Natural killer cell (primary cell): ENCODE data around the gene PCSK9. TPM values are rescaled to one million over a fixed set of nuclear protein-coding genes. Genes with fewer than 3 reads are reported as not detected.

Source experiments
- ATAC-seq, 3 donors: fragments of 150-1000 bp in 2 of 3; fragments of 200-7000 bp in 1 of 3; cut with Tn5 transposase; 1 replicate in 1 of 3; 2 replicates in 2 of 3; pipeline ENCODE4 v1.10.0; 2021; ENCODE audit warnings: mild to moderate bottlenecking in 2 of 3, moderate library complexity in 2 of 3
- DNase-seq, 2 donors: peaks; one replicate each; pipeline versions ENCODE4 v3.0.0 to v3.0.0-alpha.2; 2013 to 2021; ENCODE audit warnings: mixed read lengths in 1 of 2
- H3K27ac ChIP-seq: one replicate; pipeline ENCODE4 v1.5.1; 2013; ENCODE audit warnings: mild to moderate bottlenecking, low read length
- H3K27me3 ChIP-seq: one replicate; pipeline ENCODE4 v1.6.1; 2013; ENCODE audit warnings: low read length; ENCODE audit not compliant: control insufficient read depth, insufficient read depth
- H3K36me3 ChIP-seq: one replicate; pipeline ENCODE4 v1.6.1; 2013; ENCODE audit warnings: low read length; ENCODE audit not compliant: control insufficient read depth, insufficient read depth
- H3K4me1 ChIP-seq: one replicate; pipeline ENCODE4 v1.6.1; 2013; ENCODE audit warnings: low read length; ENCODE audit not compliant: control insufficient read depth, insufficient read depth
- H3K4me3 ChIP-seq: one replicate; pipeline ENCODE4 v1.5.1; 2013; ENCODE audit warnings: low read length
- H3K9me3 ChIP-seq: one replicate; pipeline ENCODE4 v1.6.1; 2013; ENCODE audit warnings: low read length; ENCODE audit not compliant: control insufficient read depth, insufficient read depth
- H3K27ac Mint-ChIP-seq, 2 donors: one replicate each; pipeline ENCODE4 v1.8.0; 2022; ENCODE audit warnings: mild to moderate bottlenecking in 2 of 2, mixed read lengths in 2 of 2, moderate library complexity in 1 of 2
- H3K27me3 Mint-ChIP-seq, 2 donors: one replicate each; pipeline ENCODE4 v1.8.0; 2022; ENCODE audit warnings: low read depth in 2 of 2, mixed read lengths in 2 of 2
- H3K36me3 Mint-ChIP-seq: one replicate; pipeline ENCODE4 v1.8.0; 2022; ENCODE audit warnings: mixed read lengths
- H3K4me1 Mint-ChIP-seq, 2 donors: one replicate each; pipeline ENCODE4 v1.8.0; 2022; ENCODE audit warnings: mixed read lengths in 2 of 2
- H3K4me3 Mint-ChIP-seq: one replicate; pipeline ENCODE4 v1.8.0; 2022; ENCODE audit warnings: mild to moderate bottlenecking, moderate library complexity, mixed read lengths
- H3K9me3 Mint-ChIP-seq, 2 donors: one replicate each; pipeline ENCODE4 v1.8.0; 2022; ENCODE audit warnings: mixed read lengths in 2 of 2
- WGBS: methylation state at CpG from one replicate; pipeline ENCODE4 v1.1.7; 2013; ENCODE audit warnings: missing lambda C conversion rate; ENCODE audit not compliant: insufficient coverage; 5-methylcytosine and 5-hydroxymethylcytosine counted together
- intact Hi-C: fragments of 100-400 bp; cut with micrococcal nuclease; formaldehyde crosslinking; loops from one replicate; pipeline ENCODE4 v1.14.2; 2022
- total RNA-seq, 4 donors: library from RNA; stranded (reverse); fragments of 120-200 nt in 1 of 4; gene quantifications; one replicate each; pipeline versions ENCODE4 v1.2.3 to v1.2.4, GENCODE V29; 2013 to 2022
- TF ChIP-seq, protein P1 (sequence below): fragments of 200-600 bp; IDR thresholded peaks from one replicate; pipeline ENCODE4 v1.8.0; 2022; ENCODE audit warnings: antibody characterized with exemption

PCSK9 gene
- total RNA-seq: not detected
- not detected for total RNA-seq (2013)

DNA sequence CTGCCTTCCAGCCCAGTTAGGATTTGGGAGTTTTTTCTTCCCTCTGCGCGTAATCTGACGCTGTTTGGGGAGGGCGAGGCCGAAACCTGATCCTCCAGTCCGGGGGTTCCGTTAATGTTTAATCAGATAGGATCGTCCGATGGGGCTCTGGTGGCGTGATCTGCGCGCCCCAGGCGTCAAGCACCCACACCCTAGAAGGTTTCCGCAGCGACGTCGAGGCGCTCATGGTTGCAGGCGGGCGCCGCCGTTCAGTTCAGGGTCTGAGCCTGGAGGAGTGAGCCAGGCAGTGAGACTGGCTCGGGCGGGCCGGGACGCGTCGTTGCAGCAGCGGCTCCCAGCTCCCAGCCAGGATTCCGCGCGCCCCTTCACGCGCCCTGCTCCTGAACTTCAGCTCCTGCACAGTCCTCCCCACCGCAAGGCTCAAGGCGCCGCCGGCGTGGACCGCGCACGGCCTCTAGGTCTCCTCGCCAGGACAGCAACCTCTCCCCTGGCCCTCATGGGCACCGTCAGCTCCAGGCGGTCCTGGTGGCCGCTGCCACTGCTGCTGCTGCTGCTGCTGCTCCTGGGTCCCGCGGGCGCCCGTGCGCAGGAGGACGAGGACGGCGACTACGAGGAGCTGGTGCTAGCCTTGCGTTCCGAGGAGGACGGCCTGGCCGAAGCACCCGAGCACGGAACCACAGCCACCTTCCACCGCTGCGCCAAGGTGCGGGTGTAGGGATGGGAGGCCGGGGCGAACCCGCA lies at the start of gene PCSK9:
Gene PCSK9 (plus strand): TSS at position 207 of the 741 bp plus-strand sequence. CDS start 290 bp downstream, at position 497.
- 6% methylated on average over 65 of the region's 67 CpGs for WGBS
- peak in 1 of 3 donors; percentile 27 for ATAC-seq
- Mint-ChIP-seq H3K27ac (no peak within 1 kb of the TSS), H3K4me3 (no peak within 1 kb of the TSS), H3K9me3 (no peaks in the 10 kb centered on the region), H3K4me1 (peaks cover 0 to 7% of the 10 kb centered on the region in 2 donors), H3K27me3 (peaks cover 49 to 82% of the 10 kb centered on the region in 2 donors), H3K36me3 (no peaks in the 10 kb centered on the region)
- intact Hi-C loops: no loop called here
- TF ChIP-seq, protein P1, sequence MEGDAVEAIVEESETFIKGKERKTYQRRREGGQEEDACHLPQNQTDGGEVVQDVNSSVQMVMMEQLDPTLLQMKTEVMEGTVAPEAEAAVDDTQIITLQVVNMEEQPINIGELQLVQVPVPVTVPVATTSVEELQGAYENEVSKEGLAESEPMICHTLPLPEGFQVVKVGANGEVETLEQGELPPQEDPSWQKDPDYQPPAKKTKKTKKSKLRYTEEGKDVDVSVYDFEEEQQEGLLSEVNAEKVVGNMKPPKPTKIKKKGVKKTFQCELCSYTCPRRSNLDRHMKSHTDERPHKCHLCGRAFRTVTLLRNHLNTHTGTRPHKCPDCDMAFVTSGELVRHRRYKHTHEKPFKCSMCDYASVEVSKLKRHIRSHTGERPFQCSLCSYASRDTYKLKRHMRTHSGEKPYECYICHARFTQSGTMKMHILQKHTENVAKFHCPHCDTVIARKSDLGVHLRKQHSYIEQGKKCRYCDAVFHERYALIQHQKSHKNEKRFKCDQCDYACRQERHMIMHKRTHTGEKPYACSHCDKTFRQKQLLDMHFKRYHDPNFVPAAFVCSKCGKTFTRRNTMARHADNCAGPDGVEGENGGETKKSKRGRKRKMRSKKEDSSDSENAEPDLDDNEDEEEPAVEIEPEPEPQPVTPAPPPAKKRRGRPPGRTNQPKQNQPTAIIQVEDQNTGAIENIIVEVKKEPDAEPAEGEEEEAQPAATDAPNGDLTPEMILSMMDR: no peak
- Histone ChIP-seq H3K4me3 (no peak within 1 kb of the TSS), H3K27ac (no peak within 1 kb of the TSS), H3K27me3 (peaks cover 8% of the 10 kb centered on the region), H3K9me3 (no peaks in the 10 kb centered on the region), H3K4me1 (no peaks in the 10 kb centered on the region), H3K36me3 (no peaks in the 10 kb centered on the region)
- no peak for DNase-seq

DNA sequence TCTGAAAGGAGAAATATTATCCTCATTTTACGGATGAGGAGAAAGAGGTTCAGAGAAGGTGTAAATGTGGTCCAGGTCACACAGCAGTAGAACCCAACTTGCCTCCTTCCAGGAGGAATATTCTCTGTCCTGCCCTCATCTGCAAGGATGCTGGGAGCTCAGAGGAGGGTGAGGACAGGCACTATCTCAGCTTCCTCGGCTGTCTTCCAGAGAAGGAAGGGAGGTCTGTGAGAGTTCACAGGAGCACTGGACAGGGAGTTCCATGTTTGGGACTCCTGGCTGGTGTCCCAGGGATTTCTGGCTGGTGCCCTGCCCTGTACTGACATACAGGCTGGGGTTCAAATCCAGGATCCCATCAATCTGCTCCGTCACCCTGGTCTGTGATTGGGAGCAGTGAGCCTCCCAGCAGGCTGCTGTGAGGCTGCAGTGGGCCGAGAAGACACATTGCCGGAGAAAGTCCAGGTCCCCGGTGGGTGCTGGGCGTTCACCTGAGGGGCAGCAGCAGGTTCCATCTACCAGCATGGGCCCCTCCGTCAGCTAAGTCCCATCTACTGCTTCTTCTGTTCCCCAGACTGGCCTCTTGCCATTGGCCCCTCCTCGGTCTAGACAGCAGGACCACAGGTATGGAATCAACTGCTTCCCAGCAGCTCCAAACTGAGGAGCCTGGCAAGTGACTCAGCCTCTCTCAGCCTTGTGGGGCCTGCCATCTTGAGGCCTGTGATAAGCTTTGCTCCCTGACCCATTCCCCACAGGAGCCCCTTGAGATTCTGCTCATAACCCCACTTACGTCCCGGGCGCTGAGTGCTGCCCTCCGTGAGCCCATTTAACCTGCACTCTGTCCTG lies 49.2 kb upstream of the PCSK9 start:
- Mint-ChIP-seq H3K27ac (no peak overlapping the region), H3K36me3 (no peaks in the 10 kb centered on the region), H3K4me1 (peaks cover 4 to 6% of the 10 kb centered on the region in 2 donors), H3K4me3 (no peak overlapping the region), H3K9me3 (no peaks in the 10 kb centered on the region), H3K27me3 (peaks cover 5 to 7% of the 10 kb centered on the region in 2 donors)
- no peak overlapping the region for H3K4me3 ChIP-seq
- intact Hi-C loops: no loop called here
- H3K36me3 ChIP-seq: no peaks in the 10 kb centered on the region
- peaks cover 3% of the 10 kb centered on the region for H3K4me1 ChIP-seq
- DNase-seq: no peak
- H3K9me3 ChIP-seq: no peaks in the 10 kb centered on the region
- H3K27ac ChIP-seq: no peak overlapping the region
- no peaks in the 10 kb centered on the region for H3K27me3 ChIP-seq
- TF ChIP-seq, protein P1: no peak
- WGBS: 75% methylated on average over 12 of the region's 13 CpGs
- ATAC-seq: no peak

DNA sequence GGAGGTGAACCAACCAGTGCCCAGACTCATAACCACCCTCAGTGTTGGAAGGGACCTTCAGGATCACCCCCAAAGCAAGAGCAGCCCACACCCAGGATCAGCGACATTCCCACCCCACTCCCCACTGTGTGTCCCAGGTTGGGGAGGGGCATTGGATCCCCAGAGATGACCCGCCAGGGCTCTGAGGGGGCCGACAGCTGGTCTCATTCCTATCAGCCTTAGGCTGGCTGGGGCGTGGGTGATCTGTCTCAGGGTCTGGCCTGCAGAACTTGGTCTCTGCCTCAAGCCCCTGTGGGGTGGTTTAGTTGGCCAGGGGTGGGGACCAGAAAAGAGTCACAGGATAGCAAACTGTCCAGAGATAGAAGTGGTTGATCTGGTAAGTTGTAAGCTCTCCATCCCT lies 48.4 kb upstream of the PCSK9 start:
- 65% methylated on average over 4 of the region's 4 CpGs for WGBS
- Mint-ChIP-seq H3K27me3 (peaks cover 9 to 14% of the 10 kb centered on the region in 2 donors), H3K9me3 (peaks cover 0 to 2% of the 10 kb centered on the region in 2 donors), H3K27ac (no peak overlapping the region), H3K36me3 (no peaks in the 10 kb centered on the region), H3K4me3 (no peak overlapping the region), H3K4me1 (peaks cover 12 to 14% of the 10 kb centered on the region in 2 donors)
- DNase-seq: no peak
- intact Hi-C loops: no loop called here
- no peak for ATAC-seq
- Histone ChIP-seq H3K36me3 (no peaks in the 10 kb centered on the region), H3K4me3 (no peak overlapping the region), H3K27me3 (no peaks in the 10 kb centered on the region), H3K4me1 (peaks cover 10% of the 10 kb centered on the region), H3K9me3 (no peaks in the 10 kb centered on the region), H3K27ac (no peak overlapping the region)
- TF ChIP-seq, protein P1: no peak
